GM04504 (cell line): ENCODE data around the gene TRIM44.

Experiments
- DNase-seq: peaks from one replicate; pipeline ENCODE4 v3.0.0-alpha.2; 2012; ENCODE audit warnings: low read depth

The TRIM44 gene

GRCh38 chr11:35791088-35791958, 128.7 kb downstream of the TRIM44 start:
- DNase-seq = no peak

GRCh38 chr11:35792148-35792845, 129.7 kb downstream of the TRIM44 start:
- DNase-seq = no peak

GRCh38 chr11:35792846-35793192, 130.2 kb downstream of the TRIM44 start:
- no peak for DNase-seq

GRCh38 chr11:35794333-35794732, 131.8 kb downstream of the TRIM44 start:
- DNase-seq = no peak

- no peak for DNase-seq
These were observed 132.3 kb downstream of the TRIM44 start for GRCh38 chr11:35794850-35795249.

GRCh38 chr11:35796562-35796961, 134.0 kb downstream of the TRIM44 start:
- DNase-seq = no peak

GRCh38 chr11:35798423-35798822, 135.8 kb downstream of the TRIM44 start:
- no peak for DNase-seq

- DNase-seq = no peak
These were observed 136.4 kb downstream of the TRIM44 start for GRCh38 chr11:35798983-35799382.

GRCh38 chr11:35799655-35800054, 137.1 kb downstream of the TRIM44 start:
- DNase-seq = no peak

GRCh38 chr11:35800970-35801953, 138.7 kb downstream of the TRIM44 start:
- DNase-seq = no peak

GRCh38 chr11:35802221-35802620, 139.6 kb downstream of the TRIM44 start:
- DNase-seq = no peak

GRCh38 chr11:35802672-35803071, 140.1 kb downstream of the TRIM44 start:
- no peak for DNase-seq

GRCh38 chr11:35803115-35803514, 140.5 kb downstream of the TRIM44 start:
- DNase-seq = no peak

GRCh38 chr11:35804451-35805040, 142.0 kb downstream of the TRIM44 start:
- DNase-seq = no peak

- no peak for DNase-seq
These were observed 147.0 kb downstream of the TRIM44 start for GRCh38 chr11:35809561-35809960.

GRCh38 chr11:35810045-35810645, 147.6 kb downstream of the TRIM44 start:
- DNase-seq = no peak

GRCh38 chr11:35811783-35812182, 149.2 kb downstream of the TRIM44 start:
- no peak for DNase-seq

- no peak for DNase-seq
These were observed 150.3 kb downstream of the TRIM44 start for GRCh38 chr11:35812828-35813227.

GRCh38 chr11:35814081-35814695, 151.6 kb downstream of the TRIM44 start:
- DNase-seq = no peak

- DNase-seq = no peak
These were observed 152.2 kb downstream of the TRIM44 start for GRCh38 chr11:35814720-35815305.
